Activated CD4-positive, alpha-beta memory T cell treated with anti-CD3 and anti-CD28 coated beads for 36 hours (primary cell): ENCODE data around the gene MPDU1. TPM values are rescaled to one million over a fixed set of nuclear protein-coding genes. Genes with fewer than 3 reads are reported as not detected.
"Not testable (repeated sequence)": the region's sequence is repeated elsewhere in the genome, so short reads cannot be mapped to it uniquely, and the experiment has no call there.

Experiments
- CTCF ChIA-PET: fragments of 350-600 bp; sonication (Branson Sonifier 250); formaldehyde crosslinking; loops from one replicate; lab custom pipeline; 2021; ENCODE audit warnings: antibody characterized with exemption, inconsistent platforms; lab: Charles Lee
- POLR2A ChIA-PET: fragments of 350-600 bp; sonication (Branson Sonifier 250); formaldehyde crosslinking; loops from one replicate; lab custom pipeline; 2021; ENCODE audit warnings: antibody characterized with exemption; lab: Charles Lee
- DNase-seq: peaks from one replicate; pipeline ENCODE4 v3.0.0-alpha.2; 2020
- H3K27ac Mint-ChIP-seq: one replicate; pipeline ENCODE4 v1.8.0; 2021; ENCODE audit warnings: mixed read lengths
- H3K27me3 Mint-ChIP-seq: one replicate; pipeline ENCODE4 v1.8.0; 2021; ENCODE audit warnings: mixed read lengths
- H3K36me3 Mint-ChIP-seq: one replicate; pipeline ENCODE4 v1.8.0; 2021; ENCODE audit warnings: mixed read lengths
- H3K4me1 Mint-ChIP-seq: one replicate; pipeline ENCODE4 v1.8.0; 2021; ENCODE audit warnings: low read depth, mixed read lengths
- H3K4me3 Mint-ChIP-seq: one replicate; pipeline ENCODE4 v1.8.0; 2021; ENCODE audit warnings: mild to moderate bottlenecking, mixed read lengths
- H3K9me3 Mint-ChIP-seq: one replicate; pipeline ENCODE4 v1.8.0; 2021; ENCODE audit warnings: mixed read lengths
- intact Hi-C: fragments of 100-400 bp; cut with micrococcal nuclease; formaldehyde crosslinking; loops from one replicate; pipeline ENCODE4 v1.15.1; 2023
- total RNA-seq, 2 experiments: library from RNA; stranded (reverse); gene quantifications; one replicate each; pipeline ENCODE4 v1.2.3, GENCODE V29; 2021

MPDU1 gene
- total RNA-seq, 2 experiments from 2014 or later: 52.6 to 52.9 TPM

DNA sequence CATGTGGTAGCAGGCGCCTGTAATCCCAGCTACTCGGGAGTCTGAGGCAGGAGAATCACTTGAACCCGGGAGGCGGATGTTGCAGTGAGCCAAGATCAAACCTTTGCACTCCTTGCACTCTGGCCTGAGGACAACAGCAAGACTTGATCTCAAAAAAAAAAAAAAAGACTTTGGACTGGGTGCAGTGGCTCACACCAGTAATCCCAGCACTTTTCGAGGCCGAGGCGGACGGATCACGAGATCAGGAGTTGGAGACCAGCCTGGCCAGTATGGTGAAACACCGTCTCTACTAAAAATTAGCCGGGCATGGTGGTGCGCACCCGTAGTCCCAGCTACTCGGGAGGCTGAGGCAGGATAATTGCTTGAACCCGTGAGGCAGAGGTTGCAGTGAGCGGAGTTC lies 42.1 kb downstream of the MPDU1 start:
- H3K27me3 Mint-ChIP-seq, H3K9me3 Mint-ChIP-seq, H3K36me3 Mint-ChIP-seq, H3K4me3 Mint-ChIP-seq, POLR2A ChIA-PET, H3K27ac Mint-ChIP-seq, intact Hi-C loops, DNase-seq: not testable (repeated sequence)
- H3K4me1 Mint-ChIP-seq: peaks cover 11% of the 10 kb centered on the region
- CTCF ChIA-PET: interaction anchor here (0.6 to 3.1 kb wide), 2 partner anchors 10 to 62 kb away, joined by 4 to 26 read pairs; partner anchors contain the start of genes TP53 and WRAP53

DNA sequence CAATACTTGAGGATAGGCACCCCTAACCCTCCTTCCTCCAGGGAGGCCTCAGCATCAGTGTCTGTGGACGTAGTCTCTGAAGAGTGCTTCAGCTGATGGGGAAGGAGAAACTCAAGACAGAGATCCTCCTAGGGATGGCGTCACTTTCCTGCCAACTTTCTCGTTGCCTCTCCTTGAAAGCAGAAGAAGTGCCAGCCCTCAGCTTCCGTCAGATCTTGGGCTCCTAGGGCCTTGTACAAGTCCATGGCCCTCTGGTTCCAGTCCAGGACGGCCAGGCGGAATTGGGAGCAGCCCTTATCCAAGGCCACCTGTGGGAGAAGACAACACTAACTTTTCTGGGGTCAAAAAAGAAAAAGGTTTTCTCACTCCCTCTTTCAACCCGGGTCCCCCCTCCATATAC lies 42.7 kb downstream of the MPDU1 start:
- Mint-ChIP-seq H3K4me3 (peak overlapping the region; percentile 89), H3K27me3 (no peaks in the 10 kb centered on the region), H3K27ac (no peak overlapping the region), H3K4me1 (peaks cover 11% of the 10 kb centered on the region), H3K9me3 (no peaks in the 10 kb centered on the region), H3K36me3 (no peaks in the 10 kb centered on the region)
- intact Hi-C loops: no loop called here
- CTCF ChIA-PET: interaction anchor here (1.8 to 3.1 kb wide), 3 partner anchors 11 to 61 kb away, joined by 9 to 26 read pairs (median 16); partner anchors contain the start of genes FXR2, TP53 and WRAP53
- no peak for DNase-seq
- POLR2A ChIA-PET: interaction anchor here (2.0 to 2.4 kb wide), 2 partner anchors 11 to 60 kb away, joined by 7 to 24 read pairs; partner anchors contain the start of genes FXR2, TP53 and WRAP53

DNA sequence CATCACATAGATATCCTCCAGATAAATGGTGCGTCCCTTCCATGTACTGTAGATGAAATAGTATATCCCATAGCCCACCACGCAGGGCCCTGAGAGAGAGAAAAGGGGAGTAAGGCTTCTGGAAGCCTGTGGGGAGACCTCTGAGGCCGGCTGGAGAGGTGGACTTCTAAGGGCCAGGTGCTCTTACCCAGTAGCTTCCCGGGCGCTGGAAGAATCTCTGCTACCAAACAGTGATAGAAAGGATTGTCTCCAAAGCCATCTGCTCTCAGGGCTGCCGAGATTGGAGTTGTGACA lies 43.3 kb downstream of the MPDU1 start:
- no peak for DNase-seq
- Mint-ChIP-seq H3K4me3 (peak overlapping the region; percentile 89), H3K9me3 (no peaks in the 10 kb centered on the region), H3K36me3 (no peaks in the 10 kb centered on the region), H3K4me1 (peaks cover 11% of the 10 kb centered on the region), H3K27me3 (no peaks in the 10 kb centered on the region), H3K27ac (no peak overlapping the region)
- ChIA-PET POLR2A (interaction anchor here (0.9 to 2.4 kb wide), 4 partner anchors 12 to 60 kb away, joined by 3 to 24 read pairs (median 6); partner anchors contain the start of genes ATP1B2, FXR2, TP53 and WRAP53), CTCF (interaction anchor here (1.2 to 3.1 kb wide), 6 partner anchors 9 to 61 kb away, joined by 4 to 26 read pairs (median 7); partner anchors contain the start of genes FXR2, MPDU1, TP53 and WRAP53)
- intact Hi-C loops: loop anchor here (1.0 kb wide), 1 partner anchor 12 kb away; no protein-coding TSS in a partner anchor

DNA sequence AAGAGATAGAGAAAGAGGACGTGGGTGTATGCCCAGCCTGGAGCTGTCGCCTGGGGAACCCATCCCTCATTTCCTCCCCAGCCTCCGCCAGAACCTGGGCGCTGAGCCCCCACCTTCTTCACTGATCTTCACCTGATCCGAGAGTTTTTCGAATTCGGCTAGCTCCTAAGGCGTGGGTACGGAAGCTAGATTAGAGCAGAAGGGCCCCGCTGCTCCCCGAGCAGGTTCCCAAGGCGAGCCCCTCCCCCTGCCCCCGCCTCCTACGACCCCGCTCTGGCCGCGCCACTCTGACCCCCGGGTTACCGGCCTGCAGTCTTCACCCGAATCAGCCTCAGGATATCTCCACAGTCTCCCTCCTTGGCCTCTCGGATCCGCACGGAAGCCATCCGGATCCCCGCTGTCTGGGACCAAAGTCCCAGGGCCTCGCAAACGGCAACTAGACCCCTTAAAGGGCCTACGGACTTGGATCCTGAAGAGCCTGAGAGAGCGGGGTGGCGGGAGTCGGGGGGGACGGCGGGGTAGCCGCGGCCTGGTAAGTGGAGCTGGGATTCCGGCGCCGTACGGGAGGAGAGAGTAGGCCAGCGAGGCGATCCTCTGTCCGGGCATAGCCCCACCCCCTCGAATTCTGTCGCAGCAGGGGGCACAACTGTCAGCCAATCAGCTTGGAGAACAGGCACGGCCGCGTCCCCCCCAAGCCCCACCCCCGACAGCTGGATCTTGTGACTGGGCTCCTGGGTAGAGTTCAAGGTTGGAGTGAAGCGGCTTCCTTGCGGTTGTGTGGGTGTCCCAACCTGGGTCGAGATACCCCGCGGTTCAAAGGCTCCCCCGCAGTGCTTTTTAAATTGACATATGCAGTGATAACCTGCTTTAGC lies 43.8 kb downstream of the MPDU1 start, which contains the start of gene SAT2:
Gene SAT2, minus strand, starts transcription at position 572 of the 872 bp plus-strand sequence. Its CDS starts 186 bp downstream, at position 386.
- Mint-ChIP-seq H3K4me1 (peaks cover 11% of the 10 kb centered on the region), H3K27me3 (no peaks in the 10 kb centered on the region), H3K36me3 (no peaks in the 10 kb centered on the region), H3K27ac (peak within 1 kb of the TSS; percentile 58), H3K9me3 (no peaks in the 10 kb centered on the region), H3K4me3 (peak within 1 kb of the TSS; percentile 89)
- peak; percentile 92 for DNase-seq
- POLR2A ChIA-PET: interaction anchor here (0.9 to 2.4 kb wide), 4 partner anchors 12 to 59 kb away, joined by 3 to 24 read pairs (median 6); partner anchors contain the start of genes ATP1B2, FXR2, TP53 and WRAP53
- intact Hi-C loops: loop anchor here (1.0 kb wide), 1 partner anchor 12 kb away; no protein-coding TSS in a partner anchor
- CTCF ChIA-PET: interaction anchor here (0.7 to 3.1 kb wide), 10 partner anchors 10 to 115 kb away, joined by 3 to 26 read pairs (median 4); partner anchors contain the start of genes FXR2, MPDU1, TP53 and WRAP53

DNA sequence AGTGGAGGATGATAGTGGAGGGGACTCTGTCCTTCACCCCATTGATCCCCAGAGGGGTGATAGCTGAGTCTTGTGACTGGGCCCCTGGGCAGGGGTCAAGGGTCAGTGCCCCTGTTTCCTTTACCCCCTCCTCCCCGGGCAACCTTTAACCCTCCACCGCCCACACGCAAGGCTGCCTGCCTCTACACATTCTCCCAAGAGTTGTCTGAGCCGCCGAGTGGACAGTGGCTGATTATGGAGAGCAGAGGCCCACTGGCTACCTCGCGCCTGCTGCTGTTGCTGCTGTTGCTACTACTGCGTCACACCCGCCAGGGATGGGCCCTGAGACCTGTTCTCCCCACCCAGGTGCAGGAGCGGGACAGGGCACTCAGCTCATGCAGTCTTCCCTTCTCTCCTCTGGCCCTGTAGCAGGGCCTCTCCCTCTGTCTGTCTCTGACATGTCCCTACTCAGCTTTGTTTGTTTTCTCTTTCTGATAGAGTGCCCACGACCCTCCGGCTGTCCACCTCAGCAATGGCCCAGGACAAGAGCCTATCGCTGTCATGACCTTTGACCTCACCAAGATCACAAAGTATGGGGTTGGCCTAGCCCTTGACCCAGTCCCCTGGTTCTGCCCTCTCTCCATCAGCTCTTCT lies 46.4 kb downstream of the MPDU1 start, which contains the start of gene SHBG:
Gene SHBG, plus strand, starts transcription at position 197 of the 633 bp plus-strand sequence. Its CDS starts 38 bp downstream, at position 235.
- no peak for DNase-seq
- intact Hi-C loops: no loop called here
- no peak within 1 kb of the TSS for H3K4me3 Mint-ChIP-seq
- no peaks in the 10 kb centered on the region for H3K27me3 Mint-ChIP-seq
- ChIA-PET POLR2A (no interaction called here), CTCF (interaction anchor here (0.8 to 5.8 kb wide), 4 partner anchors 11 to 87 kb away, joined by 3 to 61 read pairs (median 4); partner anchors contain the start of genes DNAH2, TP53 and WRAP53)
- H3K4me1 Mint-ChIP-seq: peaks cover 11% of the 10 kb centered on the region
- H3K36me3 Mint-ChIP-seq: no peaks in the 10 kb centered on the region
- no peaks in the 10 kb centered on the region for H3K9me3 Mint-ChIP-seq
- H3K27ac Mint-ChIP-seq: no peak within 1 kb of the TSS

DNA sequence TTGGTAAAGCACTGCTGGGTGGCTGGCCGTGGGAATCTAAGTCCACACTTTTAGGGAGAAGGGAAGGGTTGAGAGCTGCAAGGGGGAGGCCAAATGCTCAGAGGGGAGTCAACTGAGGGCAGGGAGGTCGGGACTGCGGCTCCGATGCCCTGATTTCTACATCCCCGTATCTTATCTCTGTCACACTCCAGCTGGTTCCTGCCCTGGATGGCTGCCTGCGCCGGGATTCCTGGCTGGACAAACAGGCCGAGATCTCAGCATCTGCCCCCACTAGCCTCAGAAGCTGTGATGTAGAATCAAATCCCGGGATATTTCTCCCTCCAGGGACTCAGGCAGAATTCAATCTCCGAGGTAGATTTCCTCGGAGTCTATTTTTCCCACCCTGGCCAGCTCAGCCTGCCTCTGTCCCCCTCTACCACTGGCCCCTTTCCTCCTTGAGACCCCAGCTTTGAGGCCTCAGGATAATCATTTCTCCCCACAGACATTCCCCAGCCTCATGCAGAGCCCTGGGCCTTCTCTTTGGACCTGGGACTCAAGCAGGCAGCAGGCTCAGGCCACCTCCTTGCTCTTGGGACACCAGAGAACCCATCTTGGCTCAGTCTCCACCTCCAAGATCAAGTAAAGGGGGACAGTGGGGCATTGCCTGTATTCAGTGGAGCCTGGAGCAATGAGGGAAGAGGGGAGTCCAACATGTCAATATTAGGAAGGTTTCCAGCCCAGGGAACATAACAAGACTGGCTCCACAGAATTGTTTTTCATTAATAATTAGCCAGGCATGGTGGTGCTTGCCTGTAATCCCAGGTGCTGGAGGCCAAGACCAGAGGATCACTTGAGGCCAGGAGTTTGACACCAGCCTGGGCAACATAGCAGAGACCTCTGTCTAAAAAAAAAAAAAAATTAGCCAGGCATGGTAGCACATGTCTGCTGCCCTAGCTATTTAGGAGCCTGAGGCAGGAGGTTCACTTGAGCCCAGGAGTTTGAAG lies 48.0 kb downstream of the MPDU1 start:
- H3K36me3 Mint-ChIP-seq: no peaks in the 10 kb centered on the region
- no peak overlapping the region for H3K27ac Mint-ChIP-seq
- no peak for DNase-seq
- intact Hi-C loops: loop anchor here (1.0 kb wide), 1 partner anchor 57 kb away; the partner anchor contains the start of gene WRAP53
- ChIA-PET POLR2A (interaction anchor here (1.9 kb wide), 1 partner anchor 55 kb away, joined by 11 read pairs; the partner anchor contains the start of gene TP53), CTCF (interaction anchor here (0.8 to 5.8 kb wide), 10 partner anchors 11 to 123 kb away, joined by 3 to 61 read pairs (median 4); partner anchors contain the start of genes DNAH2, FXR2, TP53 and WRAP53)
- H3K27me3 Mint-ChIP-seq: no peaks in the 10 kb centered on the region
- no peak overlapping the region for H3K4me3 Mint-ChIP-seq
- peaks cover 6% of the 10 kb centered on the region for H3K4me1 Mint-ChIP-seq
- no peaks in the 10 kb centered on the region for H3K9me3 Mint-ChIP-seq

DNA sequence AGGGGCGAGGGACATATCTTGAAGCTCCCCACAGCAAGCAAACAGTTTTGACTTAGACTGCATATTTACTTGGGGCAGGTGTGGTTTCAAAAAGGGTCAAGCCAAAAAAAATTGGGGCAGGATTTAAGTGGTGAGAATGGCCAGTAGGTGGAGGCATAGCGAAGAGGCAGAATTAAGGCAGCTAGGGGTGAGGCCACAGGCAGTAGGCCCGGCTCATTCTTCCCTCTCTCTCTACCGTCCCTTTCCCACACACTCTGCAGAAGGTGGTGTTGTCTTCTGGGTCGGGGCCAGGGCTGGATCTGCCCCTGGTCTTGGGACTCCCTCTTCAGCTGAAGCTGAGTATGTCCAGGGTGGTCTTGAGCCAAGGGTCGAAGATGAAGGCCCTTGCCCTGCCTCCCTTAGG lies 48.8 kb downstream of the MPDU1 start:
- H3K4me3 Mint-ChIP-seq: no peak overlapping the region
- no peak overlapping the region for H3K27ac Mint-ChIP-seq
- no peaks in the 10 kb centered on the region for H3K36me3 Mint-ChIP-seq
- ChIA-PET CTCF (interaction anchor here (0.8 to 5.8 kb wide), 10 partner anchors 10 to 117 kb away, joined by 3 to 61 read pairs (median 4); partner anchors contain the start of genes FXR2, TP53 and WRAP53), POLR2A (interaction anchor here (1.9 kb wide), 1 partner anchor 54 kb away, joined by 11 read pairs; the partner anchor contains the start of gene TP53)
- H3K4me1 Mint-ChIP-seq: peaks cover 2% of the 10 kb centered on the region
- H3K9me3 Mint-ChIP-seq: no peaks in the 10 kb centered on the region
- DNase-seq: peak; percentile 49
- no peaks in the 10 kb centered on the region for H3K27me3 Mint-ChIP-seq
- intact Hi-C loops: loop anchor here (1.0 kb wide), 1 partner anchor 56 kb away; the partner anchor contains the start of gene WRAP53

DNA sequence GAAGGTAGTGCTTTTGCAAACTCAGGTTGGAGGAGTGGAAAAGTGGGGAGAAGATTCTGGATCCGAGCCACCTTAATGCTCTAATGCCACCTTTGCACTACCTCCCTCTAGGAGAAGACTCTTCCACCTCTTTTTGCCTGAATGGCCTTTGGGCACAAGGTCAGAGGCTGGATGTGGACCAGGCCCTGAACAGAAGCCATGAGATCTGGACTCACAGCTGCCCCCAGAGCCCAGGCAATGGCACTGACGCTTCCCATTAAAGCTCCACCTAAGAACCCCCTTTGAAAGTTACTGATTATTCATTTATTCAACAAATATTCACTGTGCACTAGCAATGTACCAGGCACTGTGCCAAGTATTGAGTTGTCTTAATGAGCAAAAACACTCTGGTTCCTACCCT lies 49.4 kb downstream of the MPDU1 start:
- ChIA-PET POLR2A (interaction anchor here (1.9 kb wide), 1 partner anchor 54 kb away, joined by 11 read pairs; the partner anchor contains the start of gene TP53), CTCF (interaction anchor here (0.9 to 5.8 kb wide), 8 partner anchors 12 to 117 kb away, joined by 3 to 61 read pairs (median 4); partner anchors contain the start of genes FXR2, TP53 and WRAP53)
- no peak for DNase-seq
- no peaks in the 10 kb centered on the region for H3K36me3 Mint-ChIP-seq
- no peaks in the 10 kb centered on the region for H3K4me1 Mint-ChIP-seq
- no peaks in the 10 kb centered on the region for H3K9me3 Mint-ChIP-seq
- no peak overlapping the region for H3K27ac Mint-ChIP-seq
- H3K27me3 Mint-ChIP-seq: no peaks in the 10 kb centered on the region
- H3K4me3 Mint-ChIP-seq: no peak overlapping the region
- intact Hi-C loops: no loop called here

DNA sequence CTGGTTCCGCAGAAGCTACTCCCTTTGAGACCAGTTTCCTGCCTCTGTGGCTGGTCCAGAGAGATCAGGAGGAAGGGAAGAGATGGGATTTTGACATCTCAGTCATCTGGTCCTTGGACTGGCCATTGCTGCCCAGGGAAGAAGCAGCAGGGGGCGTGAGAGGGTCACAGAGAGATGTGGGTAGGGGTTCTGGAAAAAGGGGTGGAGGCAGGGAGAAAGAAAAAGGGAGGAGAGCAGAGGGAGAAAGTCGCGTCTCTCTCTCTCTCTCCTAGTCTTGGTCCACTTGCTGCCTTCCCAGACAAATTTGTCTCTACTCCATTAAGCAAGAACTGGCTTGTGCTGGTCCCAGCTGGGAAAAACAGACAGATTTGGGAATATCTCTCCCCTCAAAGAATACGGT lies 50.7 kb downstream of the MPDU1 start:
- ChIA-PET CTCF (interaction anchor here (1.2 to 5.8 kb wide), 3 partner anchors 9 to 54 kb away, joined by 3 to 61 read pairs (median 4); partner anchors contain the start of genes TP53 and WRAP53), POLR2A (interaction anchor here (0.6 kb wide), 1 partner anchor 203 kb away, joined by 3 read pairs; no protein-coding TSS in a partner anchor)
- DNase-seq: peak; percentile 54
- no peak overlapping the region for H3K27ac Mint-ChIP-seq
- no peaks in the 10 kb centered on the region for H3K36me3 Mint-ChIP-seq
- no peaks in the 10 kb centered on the region for H3K27me3 Mint-ChIP-seq
- intact Hi-C loops: no loop called here
- no peaks in the 10 kb centered on the region for H3K4me1 Mint-ChIP-seq
- no peak overlapping the region for H3K4me3 Mint-ChIP-seq
- H3K9me3 Mint-ChIP-seq: no peaks in the 10 kb centered on the region

DNA sequence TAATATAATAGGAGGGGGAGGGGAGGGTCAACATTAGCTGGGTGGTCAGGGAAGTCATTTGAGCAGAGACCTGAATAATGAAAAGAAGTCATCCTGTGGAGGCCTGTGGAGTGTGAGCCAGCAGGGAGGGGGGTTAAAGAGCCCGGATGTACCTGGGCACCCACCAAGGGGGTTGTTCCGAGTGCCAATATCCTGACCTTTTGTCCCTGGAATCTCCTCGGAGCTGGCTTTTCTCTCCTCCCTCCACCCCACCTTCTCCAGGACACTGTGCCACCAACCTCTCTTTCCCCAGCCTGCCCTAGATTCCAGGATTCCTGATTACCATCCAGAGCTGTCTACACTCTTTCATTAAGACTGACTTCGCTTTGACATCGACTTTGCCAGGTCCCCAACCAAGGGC lies 52.5 kb downstream of the MPDU1 start:
- intact Hi-C loops: no loop called here
- ChIA-PET CTCF (no interaction called here), POLR2A (no interaction called here)
- DNase-seq: no peak
- no peaks in the 10 kb centered on the region for H3K27me3 Mint-ChIP-seq
- H3K4me1 Mint-ChIP-seq: no peaks in the 10 kb centered on the region
- no peak overlapping the region for H3K4me3 Mint-ChIP-seq
- no peak overlapping the region for H3K27ac Mint-ChIP-seq
- H3K9me3 Mint-ChIP-seq: no peaks in the 10 kb centered on the region
- no peaks in the 10 kb centered on the region for H3K36me3 Mint-ChIP-seq
